ENCODE data around the gene CYP4F11. TPM values are rescaled to one million over a fixed set of nuclear protein-coding genes. Genes with fewer than 3 reads are reported as not detected.
A peak's percentile ranks its signal among the peaks of the same experiment; 100 is the strongest.
"Not testable (repeated sequence)": the region's sequence is repeated elsewhere in the genome, so short reads cannot be mapped to it uniquely, and the experiment has no call there.

The CYP4F11 gene, protein sequence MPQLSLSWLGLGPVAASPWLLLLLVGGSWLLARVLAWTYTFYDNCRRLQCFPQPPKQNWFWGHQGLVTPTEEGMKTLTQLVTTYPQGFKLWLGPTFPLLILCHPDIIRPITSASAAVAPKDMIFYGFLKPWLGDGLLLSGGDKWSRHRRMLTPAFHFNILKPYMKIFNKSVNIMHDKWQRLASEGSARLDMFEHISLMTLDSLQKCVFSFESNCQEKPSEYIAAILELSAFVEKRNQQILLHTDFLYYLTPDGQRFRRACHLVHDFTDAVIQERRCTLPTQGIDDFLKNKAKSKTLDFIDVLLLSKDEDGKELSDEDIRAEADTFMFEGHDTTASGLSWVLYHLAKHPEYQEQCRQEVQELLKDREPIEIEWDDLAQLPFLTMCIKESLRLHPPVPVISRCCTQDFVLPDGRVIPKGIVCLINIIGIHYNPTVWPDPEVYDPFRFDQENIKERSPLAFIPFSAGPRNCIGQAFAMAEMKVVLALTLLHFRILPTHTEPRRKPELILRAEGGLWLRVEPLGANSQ
- total RNA-seq: not detected in 2 replicates

DNA sequence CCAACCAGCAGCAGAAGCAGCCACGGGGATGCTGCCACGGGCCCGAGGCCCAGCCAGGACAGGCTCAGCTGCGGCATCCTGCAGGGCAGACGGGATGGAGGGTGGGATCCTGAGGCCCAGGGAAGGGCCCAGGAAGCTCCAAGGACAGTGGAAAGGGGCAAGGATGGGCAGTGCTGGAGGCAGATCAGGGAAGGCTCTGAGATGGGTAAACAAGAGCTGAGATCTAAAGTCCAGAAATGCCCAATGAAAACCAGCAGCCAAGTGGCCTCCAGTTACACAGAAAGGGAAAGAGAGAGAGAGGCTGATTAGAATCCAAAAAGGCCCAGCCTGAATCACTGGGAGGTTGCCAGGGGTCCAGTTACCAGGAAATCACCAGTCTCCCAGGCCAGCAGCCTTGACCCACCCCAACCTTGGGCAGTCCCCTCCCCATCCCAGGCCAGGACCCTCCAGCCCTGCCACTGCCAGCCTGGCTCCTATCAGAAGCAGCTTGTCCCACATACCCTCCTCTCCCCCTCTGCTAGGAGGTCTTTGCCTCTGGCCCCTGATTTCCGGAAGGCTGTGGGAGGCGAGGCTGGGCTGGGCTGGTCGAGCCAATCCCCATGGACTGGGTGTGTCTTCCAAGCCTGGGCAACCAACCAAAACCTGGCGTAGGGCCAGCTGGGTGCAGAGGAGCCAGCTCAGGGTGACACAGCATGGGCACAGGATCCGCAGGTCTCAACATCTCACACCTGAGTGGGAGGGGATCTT, at the start of gene CYP4F11:
Gene CYP4F11, minus strand, starts transcription at position 198 of the 747 bp plus-strand sequence. Its CDS starts 121 bp downstream, at position 77.
- peak; percentile 30 for DNase-seq (ENCODE audit: low read depth)

DNA sequence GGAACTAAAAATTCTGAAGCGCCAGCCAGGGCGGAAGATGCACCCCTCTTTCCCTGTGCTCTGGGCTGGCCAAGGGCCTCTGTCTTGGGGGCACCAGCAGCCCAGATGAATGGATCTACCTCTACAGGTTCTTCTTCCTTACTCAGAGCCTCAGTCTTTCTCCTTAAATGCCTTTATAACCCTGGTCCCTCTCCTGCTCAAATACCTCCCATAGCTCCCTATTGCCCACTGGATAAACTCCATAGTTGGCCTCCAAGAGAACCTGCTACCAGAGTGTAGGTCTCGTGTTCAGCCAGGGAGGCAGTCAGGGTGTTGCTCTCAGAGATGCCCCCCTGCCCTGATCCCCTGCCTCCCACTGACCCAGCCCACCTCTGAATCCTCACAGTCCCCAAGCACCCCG, 45.0 kb upstream of the CYP4F11 start:
- no peak overlapping the region for H3K4me3 ChIP-seq (ENCODE audit: low read depth, low read length)
- no peak for DNase-seq (ENCODE audit: low read depth)
- TF ChIP-seq, protein P1, sequence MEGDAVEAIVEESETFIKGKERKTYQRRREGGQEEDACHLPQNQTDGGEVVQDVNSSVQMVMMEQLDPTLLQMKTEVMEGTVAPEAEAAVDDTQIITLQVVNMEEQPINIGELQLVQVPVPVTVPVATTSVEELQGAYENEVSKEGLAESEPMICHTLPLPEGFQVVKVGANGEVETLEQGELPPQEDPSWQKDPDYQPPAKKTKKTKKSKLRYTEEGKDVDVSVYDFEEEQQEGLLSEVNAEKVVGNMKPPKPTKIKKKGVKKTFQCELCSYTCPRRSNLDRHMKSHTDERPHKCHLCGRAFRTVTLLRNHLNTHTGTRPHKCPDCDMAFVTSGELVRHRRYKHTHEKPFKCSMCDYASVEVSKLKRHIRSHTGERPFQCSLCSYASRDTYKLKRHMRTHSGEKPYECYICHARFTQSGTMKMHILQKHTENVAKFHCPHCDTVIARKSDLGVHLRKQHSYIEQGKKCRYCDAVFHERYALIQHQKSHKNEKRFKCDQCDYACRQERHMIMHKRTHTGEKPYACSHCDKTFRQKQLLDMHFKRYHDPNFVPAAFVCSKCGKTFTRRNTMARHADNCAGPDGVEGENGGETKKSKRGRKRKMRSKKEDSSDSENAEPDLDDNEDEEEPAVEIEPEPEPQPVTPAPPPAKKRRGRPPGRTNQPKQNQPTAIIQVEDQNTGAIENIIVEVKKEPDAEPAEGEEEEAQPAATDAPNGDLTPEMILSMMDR (conservative IDR thresholded peaks at IDR 0.05; ENCODE audit: low read depth, low read length): no peak

More for the DNA sequence above, at the start of gene CYP4F11:
- TF ChIP-seq, protein P1 (conservative IDR thresholded peaks at IDR 0.05; ENCODE audit: low read depth, low read length): no peak
- H3K4me3 ChIP-seq (ENCODE audit: low read depth, low read length): peak within 1 kb of the TSS; percentile 38

DNA sequence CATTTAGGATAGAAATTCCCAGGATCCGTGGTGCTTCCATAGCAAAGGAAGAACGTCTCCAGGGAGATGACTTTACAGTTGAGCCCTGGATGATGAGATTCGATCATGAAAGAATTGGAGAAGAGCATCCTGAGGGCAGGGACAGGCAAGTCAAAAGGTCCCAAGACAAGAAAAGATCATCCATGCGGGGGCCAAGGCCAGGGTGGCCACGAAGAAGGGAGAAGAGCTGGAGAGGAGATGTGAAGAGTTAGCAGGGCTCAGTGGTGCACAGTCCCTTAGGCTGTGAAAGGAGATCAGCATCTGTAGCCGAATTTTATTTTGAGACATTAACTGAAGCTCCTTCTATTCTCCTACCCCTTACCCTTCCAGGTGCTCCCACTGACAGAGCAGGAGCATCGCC, 43.4 kb upstream of the CYP4F11 start:
- TF ChIP-seq, protein P1 (conservative IDR thresholded peaks at IDR 0.05; ENCODE audit: low read depth, low read length): no peak
- no peak overlapping the region for H3K4me3 ChIP-seq (ENCODE audit: low read depth, low read length)
- DNase-seq (ENCODE audit: low read depth): no peak

DNA sequence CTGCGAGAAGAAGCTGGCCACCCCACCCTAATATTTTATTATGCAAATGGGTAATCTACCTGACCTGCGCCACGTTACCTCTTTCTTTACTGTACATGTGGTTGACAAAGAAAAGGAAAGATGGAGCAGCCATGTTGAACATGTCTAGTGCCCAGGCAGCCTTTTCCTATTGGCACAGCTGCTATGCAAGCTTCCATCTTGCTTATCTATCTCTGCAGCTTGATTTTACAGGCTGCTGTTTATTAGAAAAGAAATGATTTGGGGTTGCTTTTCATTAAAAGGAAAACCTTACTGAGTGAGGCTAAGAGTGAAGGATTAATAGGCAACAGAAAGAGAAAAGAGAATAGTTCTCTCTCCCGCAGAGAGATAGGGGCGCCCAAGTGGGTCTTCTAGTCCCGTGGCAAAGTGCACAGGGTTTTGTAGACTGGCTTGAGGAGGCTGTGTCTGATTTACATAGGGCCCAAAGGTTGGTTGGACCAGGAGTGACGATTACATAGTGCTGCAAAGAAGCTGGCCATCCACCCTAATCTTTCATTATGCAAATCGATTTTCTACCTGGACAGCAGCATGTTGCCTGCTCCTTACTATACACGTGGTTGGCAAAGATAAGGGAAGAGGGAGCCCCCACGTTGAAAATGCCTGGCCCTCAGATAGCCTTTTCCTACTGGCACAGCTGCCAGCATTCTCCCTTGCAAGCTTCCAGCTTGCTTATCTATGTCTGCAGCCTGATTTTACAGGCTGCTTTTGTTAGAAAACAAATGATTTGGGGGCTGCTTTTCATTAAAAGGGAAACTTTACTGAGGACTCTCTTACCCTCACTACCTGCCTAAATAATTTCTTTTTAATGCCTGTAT, 42.7 kb upstream of the CYP4F11 start:
- TF ChIP-seq, protein P1 (conservative IDR thresholded peaks at IDR 0.05; ENCODE audit: low read depth, low read length): no peak
- no peak overlapping the region for H3K4me3 ChIP-seq (ENCODE audit: low read depth, low read length)
- no peak for DNase-seq (ENCODE audit: low read depth)

DNA sequence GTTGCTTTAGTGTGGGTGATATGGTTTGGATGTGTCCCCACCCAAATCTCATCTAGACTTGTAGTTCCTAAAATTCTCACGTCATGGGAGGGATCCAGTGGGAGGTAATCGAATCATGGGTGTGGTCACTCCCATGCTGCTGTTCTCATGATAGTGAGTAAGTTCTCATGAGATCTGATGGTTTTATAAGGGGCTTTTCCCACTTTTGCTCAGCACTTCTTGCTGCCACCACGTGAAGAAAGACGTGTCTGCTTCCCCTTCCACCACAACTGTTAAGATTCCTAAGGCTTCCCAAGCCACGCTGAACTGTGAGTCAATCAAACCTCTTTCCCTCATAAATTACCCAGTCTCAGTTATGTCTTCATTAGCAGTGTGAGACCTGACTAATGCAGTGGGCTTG, 40.5 kb upstream of the CYP4F11 start:
- TF ChIP-seq, protein P1 (conservative IDR thresholded peaks at IDR 0.05; ENCODE audit: low read depth, low read length): no peak
- no peak overlapping the region for H3K4me3 ChIP-seq (ENCODE audit: low read depth, low read length)
- no peak for DNase-seq (ENCODE audit: low read depth)

DNA sequence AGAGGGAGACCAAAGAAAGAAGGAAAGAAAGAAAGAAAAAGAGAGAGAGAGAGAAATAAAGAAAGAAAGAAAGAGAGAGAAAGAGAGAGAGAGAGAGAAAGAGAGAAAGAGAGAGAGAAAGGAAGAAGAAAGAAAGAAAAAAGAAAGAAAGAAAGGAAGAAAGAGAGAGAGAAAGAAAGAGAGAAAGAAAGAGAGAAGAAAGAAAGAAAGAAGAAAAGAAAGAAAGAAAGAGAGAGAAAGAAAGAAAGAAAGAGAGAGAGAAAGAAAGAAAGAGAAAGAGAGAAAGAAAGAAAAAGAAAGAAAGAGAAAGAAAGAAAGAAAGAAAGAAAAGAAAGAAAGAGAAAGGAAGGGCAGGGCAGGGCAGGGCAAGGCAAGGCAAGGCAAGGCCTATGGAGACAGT, 37.7 kb upstream of the CYP4F11 start:
- H3K4me3 ChIP-seq (ENCODE audit: low read depth, low read length); DNase-seq (ENCODE audit: low read depth): not testable (repeated sequence)

Measured in epithelial cell of proximal tubule (primary cell).